B cell (primary cell): ENCODE measurements around the gene AGTR1. TPM values are rescaled to one million over a fixed set of nuclear protein-coding genes. Genes with fewer than 3 reads are reported as not detected.
"Not testable (repeated sequence)": the region's sequence is repeated elsewhere in the genome, so short reads cannot be mapped to it uniquely, and the experiment has no call there.

Source experiments
- ATAC-seq: fragments of 200-7000 bp; cut with Tn5 transposase; one replicate; pipeline ENCODE4 v1.10.0; 2021; ENCODE audit warnings: low read depth, mild to moderate bottlenecking, moderate number of reproducible peaks, moderate library complexity
- CTCF ChIA-PET: fragments of 350-600 bp; sonication (Branson Sonifier 250); formaldehyde crosslinking; loops from one replicate; lab custom pipeline; 2021; ENCODE audit warnings: antibody characterized with exemption, inconsistent platforms; lab: Charles Lee
- POLR2A ChIA-PET: fragments of 350-600 bp; sonication (Branson Sonifier 250); formaldehyde crosslinking; loops from one replicate; lab custom pipeline; 2021; ENCODE audit warnings: antibody characterized with exemption; lab: Charles Lee
- DNase-seq: peaks from one replicate; pipeline ENCODE4 v3.0.0; 2013
- H2AFZ ChIP-seq: 2 replicates; pipeline ENCODE4 v1.6.1; 2012; ENCODE audit warnings: mild to moderate bottlenecking, low read depth, low read length; ENCODE audit not compliant: insufficient read depth, poor library complexity, severe bottlenecking
- H3K27ac ChIP-seq, 2 donors: 1 replicate in 1 of 2; 2 replicates in 1 of 2; pipeline ENCODE4 v1.5.1; 2012 to 2013; ENCODE audit warnings: low read length in 2 of 2, mild to moderate bottlenecking in 2 of 2, moderate library complexity in 1 of 2
- H3K27me3 ChIP-seq, 4 experiments: fragments of 200-600 bp in 1 of 4; sonication (generic) in 1 of 4; replicated peaks in 1 of 4; 1 replicate in 2 of 4; 2 replicates in 2 of 4; pipeline versions ENCODE4 v1.6.1 to v1.7.0; 2013 to 2016; ENCODE audit warnings: low read length in 3 of 4, mild to moderate bottlenecking in 2 of 4, mixed read lengths in 1 of 4, moderate library complexity in 1 of 4; ENCODE audit not compliant: insufficient read depth in 4 of 4, control insufficient read depth in 3 of 4; ENCODE audit errors: control extremely low read depth in 1 of 4
- H3K36me3 ChIP-seq, 2 experiments: replicated peaks in 1 of 2; 1 replicate in 1 of 2; 2 replicates in 1 of 2; pipeline versions ENCODE4 v1.6.1 to v1.7.1; 2013; ENCODE audit warnings: low read length in 1 of 2; ENCODE audit not compliant: insufficient read depth in 2 of 2, control insufficient read depth in 1 of 2; ENCODE audit errors: control extremely low read depth in 1 of 2, extremely low read depth in 1 of 2
- H3K4me1 ChIP-seq, 2 donors: fragments of 200-600 bp in 1 of 2; sonication (generic) in 1 of 2; 1 replicate in 1 of 2; 2 replicates in 1 of 2; pipeline versions ENCODE4 v1.5.1 to v1.6.1; 2013 to 2017; ENCODE audit warnings: low read length in 2 of 2; ENCODE audit not compliant: control insufficient read depth in 2 of 2, insufficient read depth in 2 of 2
- H3K4me2 ChIP-seq: replicated peaks from 2 replicates; pipeline ENCODE3; 2012; ENCODE audit warnings: mild to moderate bottlenecking, low read depth, low read length; ENCODE audit not compliant: poor library complexity, severe bottlenecking
- H3K4me3 ChIP-seq, 5 experiments: fragments of 200-600 bp in 1 of 5; sonication (generic) in 1 of 5; 1 replicate in 3 of 5; 2 replicates in 2 of 5; pipeline versions ENCODE4 v1.5.1 to v1.7.0; 2011 to 2016; ENCODE audit warnings: low read length in 4 of 5, mild to moderate bottlenecking in 4 of 5, low read depth in 2 of 5, control low read depth in 1 of 5, moderate library complexity in 1 of 5; ENCODE audit not compliant: insufficient read depth in 1 of 5; ENCODE audit errors: control extremely low read depth in 1 of 5, extremely low read depth in 1 of 5
- H3K79me2 ChIP-seq: fragments of 200-600 bp; sonication (generic); one replicate; pipeline ENCODE4 v1.6.0; 2016; ENCODE audit warnings: low read length; ENCODE audit not compliant: control insufficient read depth, insufficient read depth
- H3K9ac ChIP-seq: fragments of 200-600 bp; sonication (generic); 2 replicates; pipeline ENCODE4 v1.6.1; 2017; ENCODE audit warnings: mild to moderate bottlenecking, low read length, moderate library complexity
- H3K9me3 ChIP-seq, 3 donors: one replicate each; pipeline versions ENCODE4 v1.6.1 to v1.7.1; 2013; ENCODE audit warnings: low read length in 2 of 3; ENCODE audit not compliant: control insufficient read depth in 2 of 3, insufficient read depth in 1 of 3; ENCODE audit errors: control extremely low read depth in 1 of 3
- H4K20me1 ChIP-seq: 2 replicates; pipeline ENCODE4 v1.6.0; 2012; ENCODE audit warnings: mild to moderate bottlenecking, low read length; ENCODE audit not compliant: insufficient read depth, control insufficient read depth, poor library complexity, severe bottlenecking
- H3K27ac Mint-ChIP-seq: one replicate; pipeline ENCODE4 v1.8.0; 2021; ENCODE audit warnings: mixed read lengths
- H3K27me3 Mint-ChIP-seq: one replicate; pipeline ENCODE4 v1.8.0; 2021; ENCODE audit warnings: mixed read lengths
- H3K4me1 Mint-ChIP-seq: one replicate; pipeline ENCODE4 v1.8.0; 2021; ENCODE audit warnings: mixed read lengths
- H3K4me3 Mint-ChIP-seq: one replicate; pipeline ENCODE4 v1.8.0; 2021; ENCODE audit warnings: mixed read lengths
- H3K9me3 Mint-ChIP-seq: one replicate; pipeline ENCODE4 v1.8.0; 2022; ENCODE audit warnings: mixed read lengths; ENCODE audit not compliant: insufficient read depth
- CTCF ChIP-seq: fragments of 200-600 bp; IDR thresholded peaks from one replicate; pipeline ENCODE4 v1.8.0; 2022; ENCODE audit warnings: antibody characterized with exemption, mild to moderate bottlenecking
- EZH2 ChIP-seq: IDR thresholded peaks from 2 replicates; pipeline ENCODE4 v1.6.1; 2012; ENCODE audit warnings: borderline replicate concordance, low read depth, mild to moderate bottlenecking, moderate library complexity, low read length; ENCODE audit not compliant: insufficient read depth, poor library complexity, severe bottlenecking
- WGBS: methylation state at CpG from one replicate; pipeline ENCODE4 v1.1.5; 2013; ENCODE audit warnings: missing lambda C conversion rate; ENCODE audit not compliant: insufficient coverage; 5-methylcytosine and 5-hydroxymethylcytosine counted together
- intact Hi-C: fragments of 100-400 bp; cut with micrococcal nuclease; formaldehyde crosslinking; loops from one replicate; pipeline ENCODE4 v1.10.0; 2022
- polyA plus RNA-seq: library from polyadenylated mRNA; depleted of rRNA; stranded (reverse); fragments of >200 nt; gene quantifications from 2 replicates; pipeline ENCODE4 v1.2.3, GENCODE V29; 2012
- total RNA-seq, 2 donors: library from RNA; stranded (reverse); fragments of 120-200 nt in 1 of 2; gene quantifications; 1 replicate in 1 of 2; 2 replicates in 1 of 2; pipeline versions ENCODE4 v1.2.3 to v1.2.4, GENCODE V29; 2013 to 2022

The AGTR1 gene
- total and polyA plus RNA-seq, 2 donors (not counting 1 experiment from before 2014, with no cell fraction given) = not detected

- no peak overlapping the region for H2AFZ ChIP-seq
- 93% methylated on average over 3 of the region's 3 CpGs for WGBS
- no peaks in the 10 kb centered on the region for H3K9me3 ChIP-seq
- H3K4me1 ChIP-seq = no peaks in the 10 kb centered on the region
- Mint-ChIP-seq H3K4me1 (no peaks in the 10 kb centered on the region), H3K4me3 (no peak overlapping the region), H3K27ac (no peak overlapping the region), H3K9me3 (peaks cover 2% of the 10 kb centered on the region), H3K27me3 (no peaks in the 10 kb centered on the region)
- no peak for DNase-seq
- intact Hi-C loops = no loop called here
- TF ChIP-seq CTCF (no peak), EZH2 (no peak)
- ChIA-PET POLR2A (no interaction called here), CTCF (no interaction called here)
- no peak overlapping the region for H3K27ac ChIP-seq
- H3K9ac ChIP-seq = no peak overlapping the region
- no peaks in the 10 kb centered on the region for H3K36me3 ChIP-seq
- H3K79me2 ChIP-seq = no peaks in the 10 kb centered on the region
- no peak overlapping the region for H3K4me3 ChIP-seq
- H3K27me3 ChIP-seq = no peaks in the 10 kb centered on the region
- H4K20me1 ChIP-seq = no peaks in the 10 kb centered on the region
- H3K4me2 ChIP-seq = no peak overlapping the region
- no peak for ATAC-seq
Observed at GRCh38 chr3:148778926-148779325, 81.2 kb downstream of the AGTR1 start.

GRCh38 chr3:148785026-148785425 lies 87.3 kb downstream of the AGTR1 start:
- H3K9me3 ChIP-seq, CTCF ChIA-PET, H3K9me3 Mint-ChIP-seq, DNase-seq, H3K4me2 ChIP-seq, H3K9ac ChIP-seq, intact Hi-C loops, H3K4me3 ChIP-seq, H3K27ac ChIP-seq, H3K4me1 Mint-ChIP-seq, POLR2A ChIA-PET, ATAC-seq, H3K4me3 Mint-ChIP-seq, H4K20me1 ChIP-seq, H3K27me3 ChIP-seq, H3K27ac Mint-ChIP-seq, H3K79me2 ChIP-seq, H3K27me3 Mint-ChIP-seq, H3K36me3 ChIP-seq, H3K4me1 ChIP-seq, H2AFZ ChIP-seq: not testable (repeated sequence)
- WGBS = no CpG with 5 or more reads among the region's 6 CpGs

GRCh38 chr3:148786159-148786558 lies 88.5 kb downstream of the AGTR1 start:
- H3K4me3 ChIP-seq, POLR2A ChIA-PET, H3K9me3 Mint-ChIP-seq, H3K4me1 ChIP-seq, CTCF ChIA-PET, H3K9me3 ChIP-seq, H3K27ac ChIP-seq, intact Hi-C loops, DNase-seq, ATAC-seq, H2AFZ ChIP-seq, H3K9ac ChIP-seq, H3K27me3 Mint-ChIP-seq, H4K20me1 ChIP-seq, H3K27ac Mint-ChIP-seq, H3K4me3 Mint-ChIP-seq, H3K4me2 ChIP-seq, H3K4me1 Mint-ChIP-seq, H3K79me2 ChIP-seq, H3K36me3 ChIP-seq, H3K27me3 ChIP-seq: not testable (repeated sequence)
- WGBS = 93% methylated on average over 9 of the region's 9 CpGs
